Retinal pigment epithelial cell (primary cell): ENCODE results near the gene ALG2.

Experiments
- DNase-seq: peaks from one replicate; pipeline ENCODE4 v3.0.0-alpha.2; 2010; ENCODE audit warnings: low read depth
- H3K4me3 ChIP-seq: 2 replicates; pipeline ENCODE4 v1.5.1; 2011; ENCODE audit warnings: mild to moderate bottlenecking, low read length, control low read depth, moderate library complexity
- TF ChIP-seq, protein P1 (sequence below): conservative IDR thresholded peaks from 2 replicates; pipeline ENCODE4 v1.5.1; 2011; ENCODE audit warnings: low read depth, low read length, control low read depth, inconsistent platforms

ALG2 gene

DNA sequence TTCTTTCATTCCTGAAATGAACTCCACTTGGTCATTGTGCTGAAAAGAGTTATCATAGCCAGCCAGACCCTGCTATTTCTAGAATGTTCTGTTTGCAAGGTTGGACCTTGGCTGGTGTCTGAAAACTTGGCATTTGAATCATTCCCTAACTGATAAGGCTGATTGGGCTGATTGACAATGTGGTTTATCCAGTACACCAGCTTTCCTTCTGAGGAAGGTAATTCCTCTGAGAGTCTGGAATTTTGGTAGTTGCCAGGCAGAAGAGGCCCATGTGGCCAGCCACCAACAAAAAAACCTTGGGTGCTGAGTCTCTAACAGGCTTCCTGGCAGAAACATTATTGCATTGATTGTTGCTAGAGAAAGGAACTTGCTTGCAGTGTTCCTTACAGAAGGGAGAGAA, 15.6 kb upstream of the ALG2 start:
- TF ChIP-seq, protein P1, sequence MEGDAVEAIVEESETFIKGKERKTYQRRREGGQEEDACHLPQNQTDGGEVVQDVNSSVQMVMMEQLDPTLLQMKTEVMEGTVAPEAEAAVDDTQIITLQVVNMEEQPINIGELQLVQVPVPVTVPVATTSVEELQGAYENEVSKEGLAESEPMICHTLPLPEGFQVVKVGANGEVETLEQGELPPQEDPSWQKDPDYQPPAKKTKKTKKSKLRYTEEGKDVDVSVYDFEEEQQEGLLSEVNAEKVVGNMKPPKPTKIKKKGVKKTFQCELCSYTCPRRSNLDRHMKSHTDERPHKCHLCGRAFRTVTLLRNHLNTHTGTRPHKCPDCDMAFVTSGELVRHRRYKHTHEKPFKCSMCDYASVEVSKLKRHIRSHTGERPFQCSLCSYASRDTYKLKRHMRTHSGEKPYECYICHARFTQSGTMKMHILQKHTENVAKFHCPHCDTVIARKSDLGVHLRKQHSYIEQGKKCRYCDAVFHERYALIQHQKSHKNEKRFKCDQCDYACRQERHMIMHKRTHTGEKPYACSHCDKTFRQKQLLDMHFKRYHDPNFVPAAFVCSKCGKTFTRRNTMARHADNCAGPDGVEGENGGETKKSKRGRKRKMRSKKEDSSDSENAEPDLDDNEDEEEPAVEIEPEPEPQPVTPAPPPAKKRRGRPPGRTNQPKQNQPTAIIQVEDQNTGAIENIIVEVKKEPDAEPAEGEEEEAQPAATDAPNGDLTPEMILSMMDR = no peak
- no peak for DNase-seq
- no peak overlapping the region for H3K4me3 ChIP-seq

- TF ChIP-seq, protein P1 = no peak
- H3K4me3 ChIP-seq = no peak overlapping the region
Observed at GRCh38 chr9:99235926-99236634, 14.3 kb upstream of the ALG2 start.

GRCh38 chr9:99235069-99235468, 13.3 kb upstream of the ALG2 start:
- no peak for DNase-seq
- TF ChIP-seq, protein P1 = no peak
- H3K4me3 ChIP-seq = no peak overlapping the region

More at GRCh38 chr9:99235926-99236634, 14.3 kb upstream of the ALG2 start:
- no peak for DNase-seq

- DNase-seq = no peak
- TF ChIP-seq, protein P1 = no peak
- H3K4me3 ChIP-seq = no peak overlapping the region
Observed at GRCh38 chr9:99234618-99235017, 12.9 kb upstream of the ALG2 start.

DNA sequence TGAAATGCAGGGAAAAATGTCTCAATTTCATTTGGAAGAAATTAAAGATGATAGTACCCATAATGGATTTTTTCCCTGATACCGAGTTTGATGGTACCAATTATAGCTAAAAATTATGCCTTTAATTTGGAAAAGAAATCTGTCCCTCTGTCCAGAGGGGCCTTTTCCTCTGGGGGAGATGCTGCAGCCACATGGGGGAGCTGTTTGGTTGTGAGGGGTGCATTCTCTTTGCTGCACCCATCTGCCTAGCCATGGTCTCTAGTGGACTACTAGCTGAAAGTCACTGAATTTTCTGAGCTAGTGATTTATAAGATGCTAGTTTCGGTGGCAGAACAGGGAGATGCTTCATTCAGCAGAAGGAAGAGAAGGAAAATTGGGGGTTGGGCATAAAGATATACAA, 10.0 kb upstream of the ALG2 start:
- TF ChIP-seq, protein P1 = peak; percentile 85
- DNase-seq = no peak
- H3K4me3 ChIP-seq = no peak overlapping the region

DNA sequence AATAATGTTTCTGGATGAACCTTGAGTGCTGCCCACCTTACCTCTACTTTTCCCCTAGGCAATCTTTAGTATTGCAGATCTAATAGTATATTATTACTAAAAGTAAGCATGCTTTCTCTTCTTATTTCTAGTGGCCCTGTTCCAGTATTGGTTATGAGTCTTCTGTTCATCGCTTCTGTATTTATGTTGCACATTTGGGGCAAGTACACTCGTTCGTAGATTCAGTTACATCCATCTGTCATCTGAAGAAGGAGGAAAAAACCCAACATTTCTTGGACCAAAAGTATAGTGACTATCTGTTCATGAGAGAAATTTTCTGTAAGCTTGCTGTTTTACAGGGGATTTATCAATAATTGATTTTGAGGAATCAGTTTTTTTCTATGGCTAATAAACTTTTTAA, 8.5 kb upstream of the ALG2 start:
- TF ChIP-seq, protein P1 = no peak
- no peak for DNase-seq
- no peak overlapping the region for H3K4me3 ChIP-seq

DNA sequence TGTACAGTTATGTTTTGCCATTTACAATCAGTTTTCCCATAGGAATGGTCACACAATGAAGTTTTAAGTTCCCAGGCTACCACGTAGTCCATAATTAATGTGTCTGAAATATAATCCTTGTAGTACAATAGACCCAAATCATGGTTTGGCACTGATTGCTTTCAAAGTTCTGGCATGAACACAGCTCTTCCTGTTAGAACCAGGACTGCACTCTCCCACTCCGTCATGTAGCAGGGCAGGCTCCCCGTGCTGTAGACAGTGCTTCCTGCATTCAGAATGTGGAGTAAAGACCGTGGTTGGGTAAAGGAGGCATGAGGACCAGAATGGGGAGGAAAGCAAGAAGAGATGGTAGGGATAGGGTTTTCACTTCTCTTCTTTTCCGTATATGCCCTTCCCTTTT, 4.3 kb upstream of the ALG2 start:
- TF ChIP-seq, protein P1 = no peak
- H3K4me3 ChIP-seq = no peak overlapping the region
- DNase-seq = no peak
